H1 (cell line): ENCODE data around the gene UNC93A. TPM values are rescaled to one million over a fixed set of nuclear protein-coding genes. Genes with fewer than 3 reads are reported as not detected.

Source experiments
- CTCF ChIA-PET: fragments of 300-600 bp; sonication (Branson Sonifier 250); formaldehyde crosslinking; loops from one replicate; lab custom pipeline; 2021; ENCODE audit not compliant: partially characterized antibody; lab: Charles Lee
- POLR2A ChIA-PET: fragments of 300-600 bp; sonication (Branson Sonifier 250); formaldehyde crosslinking; loops from one replicate; lab custom pipeline; 2021; ENCODE audit warnings: inconsistent platforms; ENCODE audit not compliant: partially characterized antibody; lab: Charles Lee
- DNase-seq, 2 experiments: peaks; one replicate each; pipeline versions ENCODE4 v3.0.0 to v3.0.0-alpha.2; 2010 to 2022; ENCODE audit warnings: low spot score in 2 of 2, low read depth in 1 of 2, mixed read lengths in 1 of 2
- FAIRE-seq: peaks from 2 replicates; lab custom pipeline; 2011; peaks lifted over from hg19 to GRCh38; lab: Jason Lieb, UNC
- H2AFZ ChIP-seq: 2 replicates; pipeline ENCODE4 v1.8.1; 2012; ENCODE audit warnings: low read length, inconsistent platforms
- H2AK5ac ChIP-seq: 2 replicates; pipeline ENCODE4 v1.6.1; 2013; ENCODE audit warnings: low read depth, low read length
- H2BK120ac ChIP-seq: replicated peaks from 2 replicates; pipeline ENCODE3; 2013; ENCODE audit warnings: low read depth, low read length, inconsistent platforms
- H2BK12ac ChIP-seq: 2 replicates; pipeline ENCODE4 v1.6.1; 2013; ENCODE audit warnings: low read depth, low read length
- H2BK15ac ChIP-seq: 2 replicates; pipeline ENCODE4 v1.6.1; 2013; ENCODE audit warnings: low read length
- H2BK20ac ChIP-seq: 2 replicates; pipeline ENCODE4 v1.6.1; 2013; ENCODE audit warnings: low read length
- H2BK5ac ChIP-seq: 2 replicates; pipeline ENCODE4 v1.6.1; 2013; ENCODE audit warnings: low read depth, low read length
- H3K14ac ChIP-seq: 2 replicates; pipeline ENCODE4 v1.6.1; 2013; ENCODE audit warnings: inconsistent platforms; ENCODE audit not compliant: insufficient read length
- H3K18ac ChIP-seq: 2 replicates; pipeline ENCODE4 v1.6.1; 2013; ENCODE audit warnings: low read length; ENCODE audit errors: extremely low read depth
- H3K23ac ChIP-seq: 2 replicates; pipeline ENCODE4 v1.6.1; 2013; ENCODE audit warnings: inconsistent platforms; ENCODE audit not compliant: insufficient read length
- H3K23me2 ChIP-seq: 2 replicates; pipeline ENCODE4 v1.6.1; 2013; ENCODE audit warnings: low read depth, low read length
- H3K27ac ChIP-seq: 2 replicates; pipeline ENCODE4 v1.6.1; 2011; ENCODE audit warnings: low read depth, low read length, inconsistent platforms
- H3K27me3 ChIP-seq, 4 experiments: replicated peaks in 1 of 4; 1 replicate in 1 of 4; 2 replicates in 3 of 4; pipeline versions ENCODE4 v1.6.1 to v1.8.1; 2011 to 2013; ENCODE audit warnings: low read length in 3 of 4, mild to moderate bottlenecking in 3 of 4, inconsistent platforms in 2 of 4, mixed read lengths in 2 of 4, moderate library complexity in 1 of 4; ENCODE audit not compliant: control insufficient read depth in 3 of 4, insufficient read depth in 3 of 4; ENCODE audit errors: extremely low read depth in 1 of 4
- H3K36me3 ChIP-seq, 4 experiments: 2 replicates each; pipeline versions ENCODE4 v1.6.1 to v1.8.1; 2011 to 2013; ENCODE audit warnings: mild to moderate bottlenecking in 4 of 4, low read length in 3 of 4, moderate library complexity in 2 of 4, control low read depth in 1 of 4, inconsistent platforms in 1 of 4; ENCODE audit not compliant: insufficient read depth in 4 of 4, control insufficient read depth in 2 of 4
- H3K4ac ChIP-seq: replicated peaks from 2 replicates; pipeline ENCODE3; 2013; ENCODE audit warnings: low read length, low read depth, mixed read lengths, inconsistent platforms; ENCODE audit not compliant: insufficient read length
- H3K4me1 ChIP-seq, 4 experiments: replicated peaks in 1 of 4; 1 replicate in 1 of 4; 2 replicates in 3 of 4; pipeline versions ENCODE4 v1.6.1 to v1.8.1; 2011 to 2013; ENCODE audit warnings: low read length in 3 of 4, inconsistent platforms in 2 of 4, mixed read lengths in 1 of 4; ENCODE audit not compliant: insufficient read depth in 4 of 4, control insufficient read depth in 3 of 4
- H3K4me2 ChIP-seq, 2 experiments: 2 replicates each; pipeline versions ENCODE4 v1.6.1 to v1.8.1; 2011 to 2013; ENCODE audit warnings: low read depth in 2 of 2, low read length in 2 of 2, control low read depth in 1 of 2, inconsistent platforms in 1 of 2, mild to moderate bottlenecking in 1 of 2; ENCODE audit not compliant: insufficient read depth in 1 of 2
- H3K4me3 ChIP-seq, 4 experiments: fragments of 200-600, 300-600 bp in 1 of 4; sonication (generic), shearing (Covaris generic), sonication (Bioruptor Twin) in 1 of 4; 2 replicates each; pipeline versions ENCODE4 v1.5.1 to v1.8.1; 2011 to 2016; ENCODE audit warnings: low read length in 4 of 4, low read depth in 3 of 4, control low read depth in 2 of 4, inconsistent platforms in 2 of 4, mild to moderate bottlenecking in 2 of 4, mixed read lengths in 1 of 4, moderate library complexity in 1 of 4; ENCODE audit not compliant: insufficient read depth in 2 of 4; ENCODE audit errors: extremely low read depth in 1 of 4
- H3K56ac ChIP-seq: replicated peaks from 2 replicates; pipeline ENCODE3; 2013; ENCODE audit warnings: low read depth, mild to moderate bottlenecking, mixed read lengths, low read length, inconsistent platforms; ENCODE audit not compliant: insufficient read length
- H3K79me1 ChIP-seq: 2 replicates; pipeline ENCODE4 v1.6.1; 2013; ENCODE audit warnings: low read depth, low read length, control low read depth
- H3K79me2 ChIP-seq, 2 experiments: 2 replicates each; pipeline versions ENCODE4 v1.6.1 to v1.8.1; 2012 to 2013; ENCODE audit warnings: low read length in 2 of 2, mild to moderate bottlenecking in 2 of 2, inconsistent platforms in 1 of 2; ENCODE audit not compliant: insufficient read depth in 2 of 2, control insufficient read depth in 1 of 2
- H3K9ac ChIP-seq, 4 experiments: replicated peaks in 1 of 4; 1 replicate in 1 of 4; 2 replicates in 3 of 4; pipeline versions ENCODE4 v1.6.1 to v1.8.1; 2011 to 2013; ENCODE audit warnings: low read depth in 3 of 4, low read length in 3 of 4, control low read depth in 2 of 4, mild to moderate bottlenecking in 2 of 4, moderate library complexity in 2 of 4, inconsistent platforms in 1 of 4; ENCODE audit errors: extremely low read depth in 1 of 4
- H3K9me3 ChIP-seq, 2 experiments: 2 replicates each; pipeline versions ENCODE4 v1.6.1 to v1.8.1; 2012 to 2013; ENCODE audit warnings: mild to moderate bottlenecking in 2 of 2, moderate library complexity in 2 of 2, control low read depth in 1 of 2, inconsistent platforms in 1 of 2, low read depth in 1 of 2, low read length in 1 of 2, mixed read lengths in 1 of 2; ENCODE audit not compliant: insufficient read depth in 2 of 2
- H4K20me1 ChIP-seq, 2 experiments: replicated peaks in 1 of 2; 2 replicates each; pipeline versions ENCODE3 to v1.8.1; 2011 to 2013; ENCODE audit warnings: inconsistent platforms in 2 of 2, low read length in 2 of 2, mild to moderate bottlenecking in 1 of 2; ENCODE audit not compliant: insufficient read depth in 2 of 2, control insufficient read depth in 1 of 2
- H4K5ac ChIP-seq: 2 replicates; pipeline ENCODE4 v1.6.1; 2013; ENCODE audit warnings: low read length, low read depth, mixed read lengths, inconsistent platforms; ENCODE audit not compliant: insufficient read length
- H4K8ac ChIP-seq: 2 replicates; pipeline ENCODE4 v1.8.0; 2013; ENCODE audit warnings: mild to moderate bottlenecking, moderate library complexity, low read length, inconsistent platforms; ENCODE audit not compliant: insufficient read depth; ENCODE audit errors: extremely low read depth
- H4K91ac ChIP-seq: replicated peaks from 2 replicates; pipeline ENCODE3; 2013; ENCODE audit warnings: low read length, mixed read lengths, inconsistent platforms; ENCODE audit not compliant: insufficient read length
- ATF2 ChIP-seq: IDR thresholded peaks from 2 replicates; pipeline ENCODE4 v1.6.1; 2012; ENCODE audit warnings: low read length, inconsistent platforms
- BRCA1 ChIP-seq: IDR thresholded peaks from 2 replicates; pipeline ENCODE4 v1.6.1; 2012; ENCODE audit warnings: low read depth, low read length, improper control_type of control experiment
- CHD1 ChIP-seq: IDR thresholded peaks from 2 replicates; pipeline ENCODE4 v1.6.1; 2012; ENCODE audit warnings: low read depth, low read length, improper control_type of control experiment
- EZH2 ChIP-seq: fragments of 200-600 bp; sonication (generic); IDR thresholded peaks from 2 replicates; pipeline ENCODE4 v1.7.1; 2012; ENCODE audit warnings: low read depth, mild to moderate bottlenecking, moderate library complexity, low read length, inconsistent platforms; ENCODE audit not compliant: severe bottlenecking
- RAD21 ChIP-seq, 2 experiments: IDR thresholded peaks in 1 of 2; conservative IDR thresholded peaks in 1 of 2; 2 replicates each; pipeline ENCODE4 v1.6.1; 2011; ENCODE audit warnings: low read depth in 2 of 2, low read length in 2 of 2, improper control_type of control experiment in 1 of 2, inconsistent platforms in 1 of 2, mild to moderate bottlenecking in 1 of 2, moderate library complexity in 1 of 2
- RFX5 ChIP-seq: IDR thresholded peaks from 2 replicates; pipeline ENCODE4 v1.6.1; 2011; ENCODE audit warnings: low read depth, low read length, improper control_type of control experiment, borderline replicate concordance
- SP1 ChIP-seq: IDR thresholded peaks from 2 replicates; pipeline ENCODE4 v1.6.1; 2011; ENCODE audit warnings: low read depth, low read length
- SP2 ChIP-seq: IDR thresholded peaks from 2 replicates; pipeline ENCODE4 v1.6.1; 2012; ENCODE audit warnings: mild to moderate bottlenecking, low read length, inconsistent platforms
- SP4 ChIP-seq: IDR thresholded peaks from 2 replicates; pipeline ENCODE4 v1.6.1; 2012; ENCODE audit warnings: low read length, inconsistent platforms
- TAF7 ChIP-seq: optimal IDR thresholded peaks from 2 replicates; pipeline ENCODE3; 2011; ENCODE audit warnings: low read depth, mild to moderate bottlenecking, inconsistent platforms, low read length, moderate library complexity, borderline replicate concordance
- USF2 ChIP-seq: IDR thresholded peaks from 2 replicates; pipeline ENCODE4 v1.6.1; 2011; ENCODE audit warnings: low read length, improper control_type of control experiment
- YY1 ChIP-seq: IDR thresholded peaks from 2 replicates; pipeline ENCODE4 v1.6.1; 2011; ENCODE audit warnings: low read depth, mild to moderate bottlenecking, low read length
- WGBS, 2 experiments: shearing (Covaris generic) in 1 of 2; methylation state at CpG; one replicate each; pipeline versions ENCODE4 v1.1.6 to v1.1.7; 2013 to 2015; ENCODE audit warnings: low lambda C conversion rate in 2 of 2, mixed read lengths in 2 of 2, inconsistent platforms in 1 of 2, low coverage in 1 of 2, missing lambda C conversion rate in 1 of 2; ENCODE audit not compliant: insufficient replicate concordance in 2 of 2, insufficient coverage in 1 of 2, insufficient read length in 1 of 2; ENCODE audit errors: extremely low coverage in 1 of 2, missing lambda C conversion rate in 1 of 2; 5-methylcytosine and 5-hydroxymethylcytosine counted together
- polyA plus RNA-seq, 7 experiments: library from polyadenylated mRNA; depleted of rRNA in 3 of 7; stranded (reverse) in 5 of 7; unstranded in 2 of 7; fragments of >200 nt in 5 of 7; fragments of 200-250 nt in 2 of 7; gene quantifications; 1 replicate in 5 of 7; 2 replicates in 1 of 7; 4 replicates in 1 of 7; pipeline versions ENCODE4 v1.2.1 to v1.2.3, GENCODE V29; 2011 to 2013; ENCODE audit warnings: missing spikeins in 2 of 7, mixed read lengths in 2 of 7
- total RNA-seq: library from RNA; stranded (reverse); fragmentation: NEBNext Ultra II Directional; extraction: Animal tissue kit (Norgen Biotek cat#: 25700); gene quantifications from 2 replicates; pipeline ENCODE4 v1.2.1, GENCODE V29; 2021

Gene UNC93A
- total and polyA plus RNA-seq, 2 of the 8 experiments (the other 6 are each of a cell fraction or from before 2014, with no cell fraction given) = 0.39 TPM; not detected in 1

- H4K5ac ChIP-seq = no peak overlapping the region
- H3K27me3 ChIP-seq = peaks cover 0 to 4% (median 0%) of the 10 kb centered on the region in 4 experiments; a peak in 2 of 7 replicates
- no peaks in the 10 kb centered on the region for H3K9me3 ChIP-seq
- no peaks in the 10 kb centered on the region for H3K23me2 ChIP-seq
- FAIRE-seq (no peak), DNase-seq (no peak)
- no peak overlapping the region for H3K14ac ChIP-seq
- H3K79me1 ChIP-seq = no peaks in the 10 kb centered on the region
- no peak overlapping the region for H3K4ac ChIP-seq
- no peak overlapping the region for H2AFZ ChIP-seq
- no peaks in the 10 kb centered on the region for H3K79me2 ChIP-seq
- H4K8ac ChIP-seq = no peak overlapping the region
- no peak overlapping the region for H2BK12ac ChIP-seq
- H3K36me3 ChIP-seq = no peaks in the 10 kb centered on the region
- H2AK5ac ChIP-seq = no peak overlapping the region
- H2BK5ac ChIP-seq = no peak overlapping the region; the same call in 1 of the 2 replicates
- H3K4me2 ChIP-seq = no peak overlapping the region
- H2BK120ac ChIP-seq = no peak overlapping the region
- no peak overlapping the region for H3K18ac ChIP-seq
- CTCF ChIA-PET = interaction anchor here (0.8 to 2.2 kb wide), 3 partner anchors 11 to 18 kb away, joined by 3 to 11 read pairs (median 3); no protein-coding TSS in a partner anchor
- H3K56ac ChIP-seq = no peak overlapping the region
- no peak overlapping the region for H3K4me3 ChIP-seq
- whole genome bisulfite sequencing, 2 experiments = 94% methylated on average over 6 of the region's 6 CpGs; no CpG with 5 or more reads in 1 of the 2 experiments
- no peak overlapping the region for H4K91ac ChIP-seq
- no peak overlapping the region for H3K23ac ChIP-seq
- H3K9ac ChIP-seq = no peak overlapping the region
- H4K20me1 ChIP-seq = no peaks in the 10 kb centered on the region
- H2BK20ac ChIP-seq = no peak overlapping the region
- no peak overlapping the region for H3K27ac ChIP-seq
- no peak overlapping the region for H2BK15ac ChIP-seq
- no peaks in the 10 kb centered on the region; a peak in 2 of 7 replicates for H3K4me1 ChIP-seq
- POLR2A ChIA-PET = no interaction called here
- TF ChIP-seq SP4 = no peak
- TF ChIP-seq RAD21 (IDR thresholded peaks at IDR 0.05 in 1 of 2, conservative IDR thresholded peaks at IDR 0.05 in 1 of 2; ENCODE audit: low read depth in 2 of 2, low read length in 2 of 2) = no peak
- TF ChIP-seq ATF2 = no peak
- no peak for TF ChIP-seq SP1
- TF ChIP-seq USF2 = no peak
- TF ChIP-seq SP2 = no peak
- TF ChIP-seq TAF7 = no peak
- no peak for TF ChIP-seq BRCA1
- no peak for TF ChIP-seq EZH2
- no peak for TF ChIP-seq RFX5
- TF ChIP-seq YY1 = no peak
- TF ChIP-seq CHD1 = no peak
Measured at GRCh38 chr6:167272151-167272550, 19.0 kb upstream of the UNC93A start.
